HCT116 (cell line): ENCODE results near the gene DYNLT3. TPM values are rescaled to one million over a fixed set of nuclear protein-coding genes. Genes with fewer than 3 reads are reported as not detected.

Source experiments
- ATAC-seq: fragments of 200-7000 bp; cut with Tn5 transposase; 2 replicates; pipeline ENCODE4 v1.9.1; 2020; ENCODE audit warnings: mild to moderate bottlenecking, moderate library complexity
- BruUV-seq: library from RNA; stranded (reverse); fragments of 400-500 nt; replicated peaks from 2 replicates; lab custom pipeline; 2021; lab: Mats Ljungman, UMichigan
- CTCF ChIA-PET: fragments of 300-600 bp; sonication (Branson Sonifier 250); formaldehyde crosslinking; loops from one replicate; lab custom pipeline; 2021; ENCODE audit warnings: antibody characterized with exemption; lab: Charles Lee
- POLR2A ChIA-PET: fragments of 300-600, 350-600 bp; sonication (Branson Sonifier 250); formaldehyde crosslinking; loops from one replicate; lab custom pipeline; 2021; ENCODE audit warnings: antibody characterized with exemption; lab: Charles Lee
- RAD21 ChIA-PET, 2 experiments: fragments of 300-600 bp; sonication (Branson Sonifier 250); formaldehyde crosslinking; loops; one replicate each; lab custom pipeline; 2023; ENCODE audit warnings: low total read pairs in 2 of 2; ENCODE audit not compliant: uncharacterized antibody in 2 of 2, unreplicated experiment in 2 of 2, low non-redundant PET in 1 of 2; lab: Charles Lee
- DNase-seq: peaks from one replicate; pipeline ENCODE4 v3.0.0-alpha.2; 2010; ENCODE audit warnings: low read depth, low spot score
- H2AFZ ChIP-seq: fragments of 200-600 bp; shearing (Covaris generic), sonication (generic); 2 replicates; pipeline ENCODE4 v1.6.1; 2017; ENCODE audit warnings: low read depth, mixed run types, mixed read lengths, antibody characterized with exemption, low read length; ENCODE audit not compliant: poor library complexity, severe bottlenecking
- H3K27ac ChIP-seq: 2 replicates; pipeline ENCODE4 v1.5.1; 2012; ENCODE audit warnings: low read depth, low read length
- H3K27me3 ChIP-seq: fragments of 200-600 bp; sonication (generic); 2 replicates; pipeline ENCODE4 v1.6.1; 2016; ENCODE audit warnings: mixed run types, low read length, mixed read lengths; ENCODE audit not compliant: insufficient read depth
- H3K36me3 ChIP-seq, 2 experiments: fragments of 200-500 bp in 1 of 2; fragments of 200-600 bp in 1 of 2; sonication (Bioruptor generic) in 1 of 2; sonication (generic) in 1 of 2; 2 replicates each; pipeline versions ENCODE4 v1.5.1 to v1.6.1; 2014 to 2016; ENCODE audit warnings: low read length in 2 of 2, inconsistent platforms in 1 of 2, mixed read lengths in 1 of 2, mixed run types in 1 of 2; ENCODE audit not compliant: insufficient read depth in 2 of 2, control insufficient read depth in 1 of 2
- H3K4me1 ChIP-seq, 2 experiments: fragments of 200-600 bp in 1 of 2; sonication (generic) in 1 of 2; 2 replicates each; pipeline versions ENCODE4 v1.5.1 to v1.6.1; 2012 to 2017; ENCODE audit warnings: low read length in 2 of 2, inconsistent platforms in 1 of 2, mild to moderate bottlenecking in 1 of 2, mixed read lengths in 1 of 2, mixed run types in 1 of 2, moderate library complexity in 1 of 2; ENCODE audit not compliant: insufficient read depth in 2 of 2, control insufficient read depth in 1 of 2
- H3K4me2 ChIP-seq: fragments of 200-600 bp; sonication (generic); 2 replicates; pipeline ENCODE4 v1.6.1; 2017; ENCODE audit warnings: mixed run types, low read length, mixed read lengths
- H3K4me3 ChIP-seq, 2 experiments: fragments of 200-600 bp in 1 of 2; sonication (generic) in 1 of 2; replicated peaks in 1 of 2; 2 replicates each; pipeline ENCODE4 v1.5.1; 2011 to 2016; ENCODE audit warnings: low read length in 2 of 2, control low read depth in 1 of 2, low read depth in 1 of 2, mild to moderate bottlenecking in 1 of 2, mixed read lengths in 1 of 2, mixed run types in 1 of 2
- H3K79me2 ChIP-seq: fragments of 200-600 bp; sonication (generic); 2 replicates; pipeline ENCODE4 v1.6.1; 2017; ENCODE audit warnings: mild to moderate bottlenecking, mixed run types, low read length, moderate library complexity, mixed read lengths; ENCODE audit not compliant: insufficient read depth
- H3K9ac ChIP-seq: fragments of 200-600 bp; sonication (generic); 2 replicates; pipeline ENCODE4 v1.6.1; 2016; ENCODE audit warnings: low read length, mixed read lengths
- H3K9me2 ChIP-seq: fragments of 200-600 bp; sonication (generic), shearing (Covaris generic); 2 replicates; pipeline ENCODE4 v1.6.1; 2017; ENCODE audit warnings: mixed run types, mild to moderate bottlenecking, moderate library complexity; ENCODE audit not compliant: insufficient read depth
- H3K9me3 ChIP-seq, 2 experiments: fragments of 200-500 bp in 1 of 2; fragments of 200-600 bp in 1 of 2; sonication (Bioruptor generic) in 1 of 2; sonication (generic) in 1 of 2; 2 replicates each; pipeline ENCODE4 v1.6.1; 2014 to 2017; ENCODE audit warnings: low read length in 2 of 2, mixed read lengths in 2 of 2, inconsistent platforms in 1 of 2, low read depth in 1 of 2, mild to moderate bottlenecking in 1 of 2, mixed run types in 1 of 2, moderate library complexity in 1 of 2; ENCODE audit not compliant: control insufficient read depth in 1 of 2, insufficient read depth in 1 of 2
- H4K20me1 ChIP-seq: fragments of 200-600 bp; sonication (generic), shearing (Covaris generic); 2 replicates; pipeline ENCODE4 v1.6.1; 2017; ENCODE audit warnings: mixed run types, mild to moderate bottlenecking, moderate library complexity; ENCODE audit not compliant: insufficient read depth
- CBX3 ChIP-seq: IDR thresholded peaks from 2 replicates; pipeline ENCODE4 v1.6.1; 2012; ENCODE audit warnings: low read depth
- CEBPB ChIP-seq: IDR thresholded peaks from 2 replicates; pipeline ENCODE4 v1.6.1; 2012; ENCODE audit warnings: low read depth
- CTCF ChIP-seq, 3 experiments: fragments of 200-600 bp in 1 of 3; sonication (generic) in 1 of 3; IDR thresholded peaks in 2 of 3; conservative IDR thresholded peaks in 1 of 3; 2 replicates each; pipeline ENCODE4 v1.5.1; 2012 to 2017; ENCODE audit warnings: low read depth in 2 of 3, low read length in 2 of 3, antibody characterized with exemption in 1 of 3, borderline replicate concordance in 1 of 3, control low read depth in 1 of 3, mild to moderate bottlenecking in 1 of 3, mixed read lengths in 1 of 3, mixed run types in 1 of 3, moderate library complexity in 1 of 3; ENCODE audit not compliant: insufficient read depth in 1 of 3
- EGR1 ChIP-seq: IDR thresholded peaks from 2 replicates; pipeline ENCODE4 v1.6.1; 2012; ENCODE audit warnings: low read depth
- ELF1 ChIP-seq: IDR thresholded peaks from 2 replicates; pipeline ENCODE4 v1.6.1; 2012; ENCODE audit warnings: low read depth, borderline replicate concordance
- EZH2 ChIP-seq: fragments of 200-600 bp; sonication (generic); IDR thresholded peaks from 2 replicates; pipeline ENCODE4 v1.6.1; 2017; ENCODE audit warnings: antibody characterized with exemption, mixed run types
- EZH2phosphoT487 ChIP-seq: fragments of 200-600 bp; IDR thresholded peaks from 2 replicates; pipeline ENCODE4 v1.6.1; 2018; ENCODE audit warnings: antibody characterized with exemption, borderline replicate concordance
- JUND ChIP-seq: IDR thresholded peaks from 2 replicates; pipeline ENCODE4 v1.6.1; 2012
- POLR2A ChIP-seq: IDR thresholded peaks from 2 replicates; pipeline ENCODE4 v1.7.0; 2011; ENCODE audit warnings: borderline replicate concordance; ENCODE audit not compliant: insufficient read depth, insufficient read length; ENCODE audit errors: extremely low read depth
- POLR2AphosphoS5 ChIP-seq: IDR thresholded peaks from 2 replicates; pipeline ENCODE4 v1.6.1; 2011; ENCODE audit warnings: mild to moderate bottlenecking, low read depth, low read length, moderate library complexity
- REST ChIP-seq: IDR thresholded peaks from 2 replicates; pipeline ENCODE4 v1.6.1; 2012; ENCODE audit warnings: low read depth
- SP1 ChIP-seq: IDR thresholded peaks from 2 replicates; pipeline ENCODE4 v1.6.1; 2012; ENCODE audit warnings: low read depth
- SRF ChIP-seq: IDR thresholded peaks from 2 replicates; pipeline ENCODE4 v1.6.1; 2012; ENCODE audit warnings: low read depth
- TCF7L2 ChIP-seq: IDR thresholded peaks from 2 replicates; pipeline ENCODE4 v1.7.0; 2011; ENCODE audit warnings: borderline replicate concordance, inconsistent platforms; ENCODE audit not compliant: insufficient read depth, insufficient read length; ENCODE audit errors: extremely low read depth
- intact Hi-C: fragments of 100-400 bp; cut with micrococcal nuclease; formaldehyde crosslinking; loops from 2 replicates; pipeline ENCODE4 v1.10.0; 2022
- total RNA-seq: library from RNA; stranded (reverse); gene quantifications from one replicate; pipeline ENCODE4 v1.2.1, GENCODE V29; 2021; ENCODE audit not compliant: unreplicated experiment

DYNLT3 gene
- total RNA-seq, 1 experiment from 2014 or later, result 20.9 TPM

DNA sequence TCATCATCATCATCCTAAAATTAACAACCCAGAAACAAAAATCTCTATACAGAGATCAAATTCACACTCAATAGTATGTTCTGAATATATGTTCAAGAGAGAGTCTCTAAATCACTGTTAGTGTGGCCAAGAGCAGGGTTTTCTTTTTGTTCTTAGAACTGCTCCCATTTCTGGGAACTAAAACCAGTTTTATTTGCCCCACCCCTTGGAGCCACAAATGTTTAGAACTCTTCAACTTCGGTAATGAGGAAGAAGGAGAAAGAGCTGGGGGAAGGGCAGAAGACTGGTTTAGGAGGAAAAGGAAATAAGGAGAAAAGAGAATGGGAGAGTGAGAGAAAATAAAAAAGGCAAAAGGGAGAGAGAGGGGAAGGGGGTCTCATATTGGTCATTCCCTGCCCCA is 35.3 kb downstream of the DYNLT3 start:
- Histone ChIP-seq H2AFZ (no peak overlapping the region), H3K4me1 (no peaks in the 10 kb centered on the region), H3K9me2 (no peaks in the 10 kb centered on the region), H3K9me3 (no peaks in the 10 kb centered on the region), H4K20me1 (no peaks in the 10 kb centered on the region), H3K27ac (no peak overlapping the region), H3K27me3 (no peaks in the 10 kb centered on the region), H3K4me2 (no peak overlapping the region), H3K79me2 (no peaks in the 10 kb centered on the region), H3K9ac (no peak overlapping the region), H3K36me3 (no peaks in the 10 kb centered on the region), H3K4me3 (no peak overlapping the region)
- ChIA-PET RAD21 (no interaction called here), POLR2A (no interaction called here), CTCF (no interaction called here)
- BruUV-seq, result no TSS peak
- no peak for DNase-seq
- no peak for TF ChIP-seq EGR1
- TF ChIP-seq EZH2, result no peak
- no peak for TF ChIP-seq SRF
- TF ChIP-seq TCF7L2, result no peak
- no peak for TF ChIP-seq ELF1
- no peak for TF ChIP-seq EZH2phosphoT487
- no peak for TF ChIP-seq POLR2AphosphoS5
- TF ChIP-seq POLR2A, result no peak
- TF ChIP-seq CBX3, result no peak
- no peak for TF ChIP-seq JUND
- no peak for TF ChIP-seq SP1
- intact Hi-C loops, result no loop called here
- ATAC-seq, result no peak

DNA sequence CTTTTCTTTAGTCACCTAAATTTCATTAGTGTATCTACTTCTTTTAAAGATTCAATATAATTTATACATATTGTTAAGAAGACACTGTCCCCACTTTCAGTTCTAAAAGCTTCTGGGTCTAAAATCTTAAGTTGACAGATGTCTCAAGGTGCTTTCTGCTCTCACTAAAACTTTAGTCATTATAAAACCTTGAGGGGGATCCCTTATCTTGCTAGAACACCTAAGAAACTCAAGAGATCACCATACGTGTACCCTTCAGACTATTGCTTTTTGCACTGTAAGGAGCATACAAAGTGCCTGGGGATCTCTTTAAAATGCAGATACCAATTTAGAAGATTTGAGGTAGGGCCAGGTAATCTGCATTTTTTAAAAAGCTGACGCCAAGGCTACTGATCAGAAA is 37.4 kb downstream of the DYNLT3 start:
- H3K9me3 ChIP-seq, result no peaks in the 10 kb centered on the region
- H3K4me2 ChIP-seq, result no peak overlapping the region
- H3K4me3 ChIP-seq, result no peak overlapping the region
- H3K27ac ChIP-seq, result no peak overlapping the region
- TF ChIP-seq POLR2A (no peak), REST (no peak), CTCF (IDR thresholded peaks at IDR 0.05 in 2 of 3, conservative IDR thresholded peaks at IDR 0.05 in 1 of 3; ENCODE audit: borderline replicate concordance in 1 of 3, insufficient read depth in 1 of 3, low read depth in 2 of 3, low read length in 2 of 3) (no peak), JUND (no peak), CEBPB (no peak)
- H3K9me2 ChIP-seq, result no peaks in the 10 kb centered on the region
- H4K20me1 ChIP-seq, result no peaks in the 10 kb centered on the region
- no peaks in the 10 kb centered on the region for H3K27me3 ChIP-seq
- no peak overlapping the region for H2AFZ ChIP-seq
- intact Hi-C loops, result no loop called here
- no TSS peak for BruUV-seq
- no peak for DNase-seq
- CTCF ChIA-PET, result no interaction called here
- H3K79me2 ChIP-seq, result no peaks in the 10 kb centered on the region
- RAD21 ChIA-PET, result no interaction called here
- H3K9ac ChIP-seq, result no peak overlapping the region
- H3K4me1 ChIP-seq, result no peaks in the 10 kb centered on the region
- POLR2A ChIA-PET, result no interaction called here
- no peak for ATAC-seq
- H3K36me3 ChIP-seq, result no peaks in the 10 kb centered on the region
